GM19023 (cell line): Measurements from ENCODE around the gene RPS21.
A peak's percentile ranks its signal among the peaks of the same experiment; 100 is the strongest.

Experiments
- ATAC-seq: cut with Tn5 transposase; IDR thresholded peaks from one replicate; pipeline ENCODE4 v1.9.1; 2021; ENCODE audit warnings: mild to moderate bottlenecking, moderate library complexity; ENCODE audit not compliant: unreplicated experiment

The RPS21 gene

DNA sequence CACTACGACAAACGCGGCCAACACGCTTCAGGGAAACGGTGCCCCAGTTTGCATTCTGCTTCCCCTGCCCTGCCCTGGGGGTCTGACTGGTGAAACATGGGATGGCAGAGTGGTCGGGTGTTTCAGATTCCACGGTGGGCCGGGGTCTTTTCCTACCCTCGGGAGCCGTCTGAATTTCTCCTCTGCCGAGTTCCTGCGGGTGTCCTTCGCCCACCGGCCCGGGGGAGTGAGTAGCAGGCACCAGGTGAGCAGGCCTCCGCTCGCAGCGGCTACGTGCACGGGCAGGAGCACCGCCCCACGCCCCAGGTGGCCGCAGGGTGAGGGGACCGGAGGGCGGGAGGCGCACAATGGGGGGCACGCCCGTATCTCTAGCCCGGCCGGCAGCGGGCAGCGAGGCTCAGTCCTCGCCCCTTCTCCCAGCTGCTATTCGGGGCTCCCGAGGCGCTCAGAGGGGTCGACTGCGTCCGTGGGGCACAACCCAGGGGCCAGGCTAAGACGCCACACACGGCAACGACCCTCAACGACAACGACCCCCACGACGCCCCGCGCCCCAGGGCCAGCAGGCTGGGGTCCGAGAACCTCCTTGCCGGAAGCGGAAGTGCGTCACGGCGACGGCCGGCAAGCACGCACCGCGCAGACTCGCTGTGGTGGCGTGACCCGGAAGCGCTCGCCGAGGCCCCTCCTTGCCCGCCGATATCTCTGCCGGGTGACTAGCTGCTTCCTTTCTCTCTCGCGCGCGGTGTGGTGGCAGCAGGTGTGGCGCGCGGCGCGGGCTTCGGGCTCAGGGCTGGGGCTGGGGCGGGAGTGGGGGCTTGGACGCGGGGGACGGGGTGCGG is at the start of gene RPS21:
Gene RPS21 (plus strand): TSS at position 721 of the 836 bp plus-strand sequence. CDS start 236 bp downstream, outside the sequence.
- ATAC-seq = peak; percentile 70

DNA sequence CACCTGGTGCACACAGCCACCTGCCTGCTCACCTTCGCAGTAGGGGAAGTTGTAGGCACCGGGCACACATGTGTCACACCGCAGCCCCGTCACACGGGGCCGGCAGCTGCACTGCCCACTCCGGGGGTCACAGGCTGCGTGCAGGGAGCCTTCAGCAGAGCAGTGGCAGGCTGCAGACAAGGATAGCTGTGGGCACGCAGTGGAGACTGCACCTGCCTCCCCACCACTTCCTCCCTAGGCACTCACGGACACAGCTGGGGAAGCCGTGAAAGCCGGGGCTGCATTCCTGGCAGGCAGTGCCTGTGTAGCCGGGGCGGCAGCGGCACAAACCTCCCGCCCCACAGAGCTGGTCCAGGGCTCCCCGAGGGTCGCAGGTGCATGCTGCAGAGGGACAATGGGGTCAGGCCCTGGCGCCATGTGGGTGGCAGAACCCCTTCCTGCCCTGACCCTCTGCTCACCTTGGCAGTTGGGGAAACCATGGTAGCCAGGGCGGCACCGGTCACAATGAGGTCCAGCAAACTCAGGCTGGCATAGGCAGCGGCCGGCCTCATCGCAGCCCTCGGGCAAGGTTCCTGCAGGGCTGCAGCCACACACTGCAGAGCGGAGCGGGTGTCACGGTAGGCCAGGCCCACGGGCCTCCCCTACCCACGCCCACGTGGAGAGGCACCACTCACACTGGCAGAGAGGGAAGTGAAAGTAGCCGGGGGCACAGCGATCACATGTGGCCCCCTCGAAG is 49.2 kb upstream of the RPS21 start:
- ATAC-seq = no peak

DNA sequence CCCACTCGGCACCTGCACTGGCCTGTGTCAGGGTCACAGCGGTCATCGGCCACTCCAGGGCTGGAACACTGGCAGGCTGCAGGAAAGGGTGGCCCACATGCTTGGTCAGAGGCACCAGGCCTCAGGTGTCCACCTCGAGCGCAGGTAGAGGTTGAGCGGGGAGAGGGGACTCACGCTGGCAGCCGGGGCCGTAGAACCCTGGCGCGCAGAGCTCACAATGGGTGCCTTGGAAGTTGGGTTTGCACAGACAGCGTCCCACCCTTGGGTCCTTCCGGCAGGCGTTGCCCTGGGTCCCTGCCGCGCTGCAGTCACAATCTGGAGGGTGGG is 48.6 kb upstream of the RPS21 start:
- ATAC-seq = no peak

DNA sequence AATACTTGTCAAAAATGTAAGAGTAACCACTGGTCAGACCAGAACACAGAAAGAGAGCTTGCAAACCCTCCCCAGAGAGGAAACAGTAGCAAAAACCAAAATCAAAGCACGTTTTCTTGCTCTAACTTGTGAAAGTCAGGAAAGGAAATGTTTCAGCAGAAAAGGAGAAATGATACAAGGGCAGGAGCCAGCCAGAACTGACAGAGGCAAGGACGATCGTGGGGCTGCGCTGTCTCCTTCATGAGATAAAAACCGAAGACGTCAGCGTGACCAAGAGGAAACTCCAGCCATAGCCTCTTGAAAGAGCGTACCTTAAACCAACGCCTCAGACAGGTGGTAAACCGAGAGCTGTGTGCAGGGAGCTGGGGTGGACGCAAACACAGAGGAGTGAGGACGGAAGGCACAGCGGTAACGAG is 47.2 kb upstream of the RPS21 start:
- peak; percentile 44 for ATAC-seq

DNA sequence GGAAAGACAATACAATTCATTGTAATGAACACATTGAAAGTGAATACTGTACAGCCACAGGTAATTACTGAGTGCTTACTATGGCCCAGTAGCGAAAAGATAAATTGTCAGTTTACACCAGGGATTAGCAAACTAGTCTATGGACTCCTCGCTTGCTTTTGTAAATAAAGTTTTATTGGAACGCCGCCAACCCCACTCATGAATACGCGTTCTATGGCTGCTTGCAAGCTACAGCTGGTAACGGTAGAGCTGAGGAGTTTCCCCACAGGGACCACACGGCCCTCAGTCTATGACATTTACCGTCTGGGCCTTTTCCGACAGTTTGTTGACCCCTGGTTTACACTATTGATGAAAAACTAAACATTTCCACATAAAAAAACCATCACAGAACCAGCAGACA is 44.0 kb upstream of the RPS21 start:
- no peak for ATAC-seq

DNA sequence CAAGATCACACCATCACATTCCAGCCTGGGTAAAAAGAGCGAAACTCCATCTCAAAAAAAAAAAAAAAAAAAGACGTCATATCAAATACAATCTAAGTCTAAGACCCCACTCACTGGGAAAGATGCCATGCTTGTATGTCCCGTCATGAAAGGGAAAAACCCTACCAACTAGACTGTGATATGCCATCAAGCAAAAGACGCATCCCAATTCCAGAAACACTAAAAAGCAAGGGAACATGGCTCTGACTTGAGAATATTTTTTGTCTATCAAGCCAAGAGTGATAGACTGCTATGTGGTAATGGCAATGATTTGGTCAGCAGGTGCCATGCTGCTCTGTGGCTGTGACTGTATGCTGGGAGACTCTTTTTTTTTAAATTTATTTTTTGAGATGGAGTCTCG is 42.8 kb upstream of the RPS21 start:
- ATAC-seq = no peak

DNA sequence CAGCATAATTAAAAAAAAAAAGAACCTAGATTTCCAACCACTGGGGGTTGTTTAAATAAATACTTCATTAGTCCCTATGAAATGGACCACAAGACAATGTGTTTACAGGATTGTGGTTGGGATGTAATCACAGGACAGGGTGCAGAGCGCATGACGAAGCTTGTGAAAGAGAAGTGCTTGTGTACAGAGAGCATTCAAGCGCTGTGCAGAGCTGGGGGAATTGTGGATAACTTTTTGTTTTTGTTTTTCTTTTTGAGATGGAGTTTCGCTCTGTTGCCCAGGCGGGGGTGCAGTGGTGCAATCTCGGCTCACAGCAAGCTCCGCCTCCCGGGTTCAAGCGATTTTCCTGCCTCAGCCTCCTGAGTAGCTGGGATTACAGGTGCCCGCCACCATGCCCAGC is 42.1 kb upstream of the RPS21 start:
- no peak for ATAC-seq

DNA sequence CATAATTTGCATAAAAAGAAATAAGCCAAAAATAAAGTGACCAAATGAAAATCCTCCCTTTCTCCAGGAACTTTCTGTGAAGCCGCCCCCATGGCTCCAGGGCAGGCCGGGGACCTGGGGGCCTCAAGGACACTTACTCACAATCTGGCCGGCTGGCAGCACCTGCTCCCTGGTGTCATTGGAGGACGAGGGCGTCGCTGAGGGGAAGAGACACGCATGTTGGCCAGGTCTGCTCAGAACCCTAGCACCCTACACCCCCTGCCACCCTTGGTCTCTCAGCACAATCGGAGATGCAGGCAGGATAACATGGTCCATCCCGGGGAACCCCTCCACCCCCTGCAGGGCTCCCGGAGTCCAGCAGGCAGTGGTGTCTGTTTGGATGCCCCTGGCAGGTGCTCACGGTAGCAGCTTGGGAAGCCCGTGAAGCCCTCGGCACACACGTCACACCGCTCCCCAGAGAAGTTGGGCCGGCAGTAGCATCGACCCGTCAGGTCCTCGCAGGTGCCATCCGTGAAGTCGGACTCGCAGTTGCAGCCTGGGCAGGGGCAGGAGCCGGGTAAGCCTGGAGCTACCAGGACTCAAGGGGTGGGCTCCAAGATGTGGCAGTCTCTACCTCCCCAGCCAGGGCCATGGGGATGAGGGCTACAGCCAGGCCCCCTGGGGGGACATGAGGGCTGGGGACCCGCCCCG is 41.1 kb upstream of the RPS21 start:
- no peak for ATAC-seq

DNA sequence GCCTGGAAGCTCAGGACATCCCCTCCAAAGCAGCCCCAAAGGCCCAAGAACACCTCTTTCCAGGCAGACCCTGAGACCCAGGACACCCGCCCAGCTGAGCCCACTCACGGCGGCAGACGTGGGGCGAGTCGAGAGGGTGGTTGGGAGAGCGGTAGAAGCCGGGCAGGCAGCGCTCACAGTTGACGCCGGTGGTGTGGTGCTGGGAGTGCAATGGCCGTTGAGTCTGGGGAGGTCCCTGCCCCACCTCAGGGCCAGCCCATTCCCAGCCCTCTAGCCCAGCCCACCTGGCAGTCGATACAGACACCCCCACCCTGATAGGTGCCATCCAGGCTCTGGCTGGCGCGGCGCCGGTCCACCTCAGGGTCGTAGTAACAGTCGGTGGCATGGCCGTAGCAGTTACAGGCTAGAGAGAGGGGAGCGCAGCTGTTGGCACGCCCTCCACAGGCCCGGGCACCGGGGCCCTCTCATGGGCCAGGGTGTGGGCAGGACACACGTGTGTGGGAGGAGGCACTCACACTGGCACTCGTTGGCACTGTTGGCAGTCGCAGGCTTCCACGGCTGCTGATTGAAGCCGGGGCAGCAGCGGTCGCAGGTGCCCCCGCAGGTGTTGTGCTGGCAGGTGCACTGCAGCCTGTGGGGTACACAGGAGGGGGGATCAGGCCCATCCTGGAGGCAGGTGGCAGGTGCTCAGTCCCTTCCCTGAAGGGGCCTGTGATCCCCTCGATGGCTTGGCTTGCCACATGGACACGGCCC is 40.3 kb upstream of the RPS21 start:
- ATAC-seq = no peak

DNA sequence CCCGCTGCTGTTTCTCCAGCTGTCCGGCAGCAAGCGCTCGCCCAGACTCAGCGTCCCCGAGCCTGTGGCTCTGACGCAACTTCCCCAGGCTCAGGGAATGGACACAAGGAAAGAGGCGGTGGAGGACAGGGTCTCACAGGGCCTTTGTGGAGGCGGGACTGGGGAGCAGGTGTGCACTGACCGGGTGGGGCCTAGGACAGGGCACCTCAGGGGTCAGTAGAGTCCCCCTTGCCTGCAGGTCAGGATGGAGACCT is 39.8 kb upstream of the RPS21 start:
- ATAC-seq = no peak

DNA sequence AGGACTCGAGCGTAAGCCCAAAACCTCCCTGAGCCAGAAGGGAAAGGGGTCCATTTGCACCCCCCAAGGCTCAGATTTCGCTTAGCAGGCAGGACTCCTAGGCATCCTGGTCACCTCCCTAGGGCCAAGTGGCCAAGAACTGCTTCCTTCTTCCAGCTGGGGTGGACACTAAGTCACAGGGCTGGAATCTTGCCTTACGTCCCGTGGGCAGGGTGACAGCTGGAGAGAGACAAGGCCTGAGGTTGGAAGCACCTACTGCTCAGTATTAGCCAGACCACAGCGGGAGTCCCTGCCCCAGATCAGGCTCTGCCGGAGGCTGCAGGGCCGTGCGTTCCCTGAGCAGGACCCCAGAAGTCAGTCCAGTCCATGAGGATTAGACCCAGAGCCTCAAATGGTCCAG is 39.5 kb upstream of the RPS21 start:
- ATAC-seq = no peak

DNA sequence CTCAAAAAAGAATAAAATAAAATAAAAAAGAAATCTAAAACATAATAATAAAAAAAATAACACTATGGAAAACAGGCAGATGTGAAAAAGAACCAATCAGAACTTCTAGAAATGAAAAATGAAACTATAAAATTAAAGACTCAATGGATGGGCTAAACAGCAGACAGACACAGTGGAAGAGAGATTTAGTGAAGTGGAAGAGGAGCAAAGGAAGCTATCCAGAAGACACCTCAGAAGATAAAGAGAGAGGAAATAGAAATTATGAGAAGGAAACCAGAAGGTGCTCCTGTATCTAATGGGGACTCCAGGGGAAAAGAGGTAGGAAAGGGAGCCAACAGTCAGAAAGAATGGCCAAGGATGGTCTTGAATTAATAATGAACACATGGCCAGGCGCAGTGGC is 38.3 kb upstream of the RPS21 start:
- ATAC-seq = no peak

DNA sequence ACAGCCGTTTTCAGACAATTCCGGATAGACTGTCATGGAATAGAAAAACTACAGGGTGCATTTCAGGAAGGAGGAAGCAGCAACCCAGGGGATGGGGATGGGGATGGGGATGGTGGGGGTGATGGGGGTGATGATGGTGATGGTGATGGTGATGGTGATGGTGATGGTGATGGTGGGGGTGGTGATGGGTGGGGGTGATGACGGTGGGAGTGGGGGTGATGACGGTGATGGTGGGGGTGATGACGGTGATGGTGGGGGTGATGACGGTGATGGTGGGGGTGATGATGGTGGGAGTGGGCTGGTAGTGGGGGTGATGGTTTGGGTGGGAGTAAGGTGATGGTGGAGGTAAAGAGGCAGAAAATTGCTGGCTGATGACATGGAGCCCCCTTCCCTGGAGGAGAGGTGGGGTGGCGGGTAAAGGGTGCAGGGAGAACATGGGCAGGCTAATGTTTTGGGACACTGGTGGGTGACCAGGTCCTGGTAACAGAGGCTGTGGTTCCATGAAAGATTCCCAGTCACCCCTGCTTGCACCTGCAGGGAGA is 37.3 kb upstream of the RPS21 start:
- no peak for ATAC-seq

DNA sequence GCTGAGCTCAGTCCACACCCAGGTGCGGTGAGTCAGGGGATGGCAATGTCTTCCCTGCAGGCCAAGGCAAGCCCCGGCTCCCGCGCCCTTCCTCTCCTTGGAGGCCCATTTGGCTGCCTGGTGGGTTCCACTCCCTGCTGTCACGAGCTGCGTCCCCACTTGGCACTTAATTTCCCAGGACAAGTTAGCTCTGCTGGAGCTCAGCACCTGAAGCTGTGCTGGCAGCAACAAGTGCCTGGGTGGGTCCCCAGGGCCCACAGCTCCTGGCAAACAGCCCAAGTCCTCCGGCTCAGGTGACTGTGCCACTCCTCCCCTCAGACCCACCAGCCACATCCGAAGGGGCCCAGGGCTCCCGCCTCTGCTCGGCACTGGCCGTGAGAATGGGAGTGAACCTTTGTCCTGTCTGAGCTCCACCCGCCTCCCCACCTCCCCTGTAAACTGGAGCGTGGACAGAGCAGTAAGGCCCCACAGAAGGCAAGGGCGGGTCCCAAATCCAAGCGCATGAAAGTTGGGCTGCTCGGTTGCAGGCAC is 36.7 kb upstream of the RPS21 start:
- ATAC-seq = no peak

DNA sequence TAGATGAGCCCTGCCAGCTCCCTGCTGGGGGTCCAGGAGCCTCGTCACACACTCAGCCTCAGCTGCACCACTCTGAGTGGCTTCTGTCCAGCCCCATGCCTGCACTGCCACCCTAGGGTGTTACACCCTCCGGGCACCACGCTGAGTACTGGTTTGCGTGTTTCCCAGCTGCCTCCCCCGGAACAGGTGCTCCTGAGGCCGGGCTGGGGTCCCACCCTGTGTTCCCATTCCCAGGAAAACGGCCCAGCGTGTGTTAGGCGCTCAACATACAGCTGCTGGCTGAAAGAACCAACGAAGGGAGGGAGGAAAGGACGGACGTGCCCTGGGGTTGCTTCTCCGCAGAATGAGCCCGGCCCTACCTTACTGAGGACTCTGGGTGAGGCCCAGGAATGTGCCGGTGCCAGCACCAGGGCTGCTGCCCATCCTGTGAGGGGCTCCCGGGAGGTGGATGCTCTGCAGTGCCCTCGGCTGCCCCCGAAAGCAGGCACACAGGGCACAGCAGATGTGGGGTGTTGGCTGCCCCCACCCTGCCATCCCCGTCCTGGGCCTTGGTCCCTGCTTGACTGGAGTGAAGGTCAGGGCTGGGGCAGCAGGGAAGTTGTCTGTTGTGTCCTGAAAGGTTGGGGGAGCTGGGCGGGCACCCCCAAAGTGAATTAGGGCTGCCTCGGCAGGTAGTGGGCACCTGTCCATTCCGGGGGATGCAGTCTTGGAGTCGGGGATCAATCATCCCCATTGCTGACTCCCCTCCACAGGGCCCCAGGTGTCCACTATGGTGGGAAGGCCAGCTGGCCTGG is 36.1 kb upstream of the RPS21 start:
- ATAC-seq = no peak

DNA sequence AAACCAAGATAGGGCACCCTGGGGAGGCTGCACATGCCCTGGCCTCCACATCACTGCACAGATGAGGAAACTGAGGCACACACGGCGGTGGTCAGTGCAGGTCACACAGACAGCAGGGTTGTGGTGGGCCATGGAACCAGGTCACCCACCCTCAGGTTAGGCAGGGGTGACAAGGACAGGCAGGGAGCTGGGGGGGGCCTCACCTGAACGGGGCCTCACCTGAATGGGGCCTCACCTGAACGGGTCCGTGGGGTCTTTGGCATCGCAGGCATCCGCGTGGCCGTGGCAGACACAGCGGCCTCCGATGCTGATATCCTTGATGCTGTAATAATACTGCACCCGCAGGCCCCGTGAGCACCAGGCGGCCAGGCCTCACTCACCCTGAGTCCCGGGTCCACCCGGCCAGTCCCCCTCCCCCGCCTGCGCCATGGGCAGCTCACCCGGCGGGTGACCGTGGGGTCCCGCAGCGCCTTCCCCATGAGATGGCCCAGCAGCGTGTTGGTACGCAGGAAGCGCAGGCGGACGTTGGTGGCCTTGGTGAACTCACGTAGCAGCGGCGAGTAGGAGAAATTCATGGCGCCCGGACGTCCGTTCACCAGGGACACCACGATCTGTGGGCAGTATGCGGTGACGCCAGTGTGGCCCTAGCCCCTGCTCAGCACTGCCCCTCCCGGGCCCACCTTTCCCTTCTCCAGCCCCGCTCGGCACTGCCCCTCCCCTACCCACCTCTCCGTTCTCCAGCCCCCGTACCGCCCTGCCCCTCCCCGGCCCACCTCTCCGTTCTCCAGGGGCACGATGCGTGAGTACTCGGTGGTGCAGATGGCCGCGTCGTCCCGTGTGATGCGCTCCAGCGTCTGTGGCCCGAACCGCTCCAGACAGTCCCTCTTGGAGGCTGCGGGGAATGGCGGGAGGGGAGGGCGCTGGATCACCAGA is 35.2 kb upstream of the RPS21 start:
- ATAC-seq = no peak

DNA sequence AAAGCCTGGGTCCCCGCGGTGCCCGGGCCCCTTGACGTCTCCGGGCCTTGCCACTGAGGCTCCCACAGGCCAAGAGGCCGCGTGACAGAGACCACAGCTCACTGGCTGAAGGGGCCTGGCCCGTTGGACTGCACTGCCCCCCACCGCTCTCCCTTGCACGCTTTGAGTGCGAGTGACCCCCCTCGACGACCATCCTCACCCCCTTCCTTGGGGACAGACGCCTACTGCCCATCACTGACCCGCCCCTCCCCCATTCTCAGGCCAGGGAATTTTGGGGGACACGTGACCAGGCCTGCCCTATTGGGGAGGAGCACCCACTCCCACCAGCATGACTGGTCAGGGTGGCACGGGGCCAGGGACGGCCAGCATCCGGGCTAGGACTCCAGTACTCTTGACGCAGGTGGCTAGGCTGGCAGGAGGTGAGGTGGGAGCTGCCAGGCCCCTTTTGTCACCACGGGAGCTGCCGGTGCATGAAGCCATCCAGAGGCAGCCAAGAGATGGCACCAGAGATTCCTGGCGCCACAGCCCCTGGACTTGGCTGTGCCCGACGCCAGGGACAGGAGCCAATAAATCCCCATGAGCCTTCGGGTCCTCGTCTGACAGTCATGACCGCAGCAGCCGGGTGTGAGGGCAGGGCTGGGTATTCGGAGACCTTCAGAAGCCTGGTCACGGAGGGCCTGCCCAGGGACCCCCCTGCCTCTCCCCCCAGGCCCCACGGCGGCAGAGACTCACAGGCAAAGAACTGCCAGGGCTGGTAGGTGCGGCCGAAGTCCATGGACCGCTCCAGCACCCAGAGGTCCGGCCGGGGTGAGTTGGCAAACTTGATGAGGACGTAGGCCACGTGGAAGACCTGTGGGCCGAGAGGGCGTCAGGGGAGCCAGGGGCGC is 34.3 kb upstream of the RPS21 start:
- ATAC-seq = no peak
